H1 (cell line): ENCODE data around the gene MGAT4B. TPM values are rescaled to one million over a fixed set of nuclear protein-coding genes. Genes with fewer than 3 reads are reported as not detected.
"Not testable (repeated sequence)": the region's sequence is repeated elsewhere in the genome, so short reads cannot be mapped to it uniquely, and the experiment has no call there.

Experiments
- CTCF ChIA-PET: fragments of 300-600 bp; sonication (Branson Sonifier 250); formaldehyde crosslinking; loops from one replicate; lab custom pipeline; 2021; ENCODE audit not compliant: partially characterized antibody; lab: Charles Lee
- POLR2A ChIA-PET: fragments of 300-600 bp; sonication (Branson Sonifier 250); formaldehyde crosslinking; loops from one replicate; lab custom pipeline; 2021; ENCODE audit warnings: inconsistent platforms; ENCODE audit not compliant: partially characterized antibody; lab: Charles Lee
- DNase-seq, 2 experiments: peaks; one replicate each; pipeline versions ENCODE4 v3.0.0 to v3.0.0-alpha.2; 2010 to 2022; ENCODE audit warnings: low spot score in 2 of 2, low read depth in 1 of 2, mixed read lengths in 1 of 2
- FAIRE-seq: peaks from 2 replicates; lab custom pipeline; 2011; peaks lifted over from hg19 to GRCh38; lab: Jason Lieb, UNC
- H2AFZ ChIP-seq: 2 replicates; pipeline ENCODE4 v1.8.1; 2012; ENCODE audit warnings: low read length, inconsistent platforms
- H2AK5ac ChIP-seq: 2 replicates; pipeline ENCODE4 v1.6.1; 2013; ENCODE audit warnings: low read depth, low read length
- H2BK120ac ChIP-seq: replicated peaks from 2 replicates; pipeline ENCODE3; 2013; ENCODE audit warnings: low read depth, low read length, inconsistent platforms
- H2BK12ac ChIP-seq: 2 replicates; pipeline ENCODE4 v1.6.1; 2013; ENCODE audit warnings: low read depth, low read length
- H2BK15ac ChIP-seq: 2 replicates; pipeline ENCODE4 v1.6.1; 2013; ENCODE audit warnings: low read length
- H2BK20ac ChIP-seq: 2 replicates; pipeline ENCODE4 v1.6.1; 2013; ENCODE audit warnings: low read length
- H2BK5ac ChIP-seq: 2 replicates; pipeline ENCODE4 v1.6.1; 2013; ENCODE audit warnings: low read depth, low read length
- H3K14ac ChIP-seq: 2 replicates; pipeline ENCODE4 v1.6.1; 2013; ENCODE audit warnings: inconsistent platforms; ENCODE audit not compliant: insufficient read length
- H3K18ac ChIP-seq: 2 replicates; pipeline ENCODE4 v1.6.1; 2013; ENCODE audit warnings: low read length; ENCODE audit errors: extremely low read depth
- H3K23ac ChIP-seq: 2 replicates; pipeline ENCODE4 v1.6.1; 2013; ENCODE audit warnings: inconsistent platforms; ENCODE audit not compliant: insufficient read length
- H3K23me2 ChIP-seq: 2 replicates; pipeline ENCODE4 v1.6.1; 2013; ENCODE audit warnings: low read depth, low read length
- H3K27ac ChIP-seq: 2 replicates; pipeline ENCODE4 v1.6.1; 2011; ENCODE audit warnings: low read depth, low read length, inconsistent platforms
- H3K27me3 ChIP-seq, 4 experiments: replicated peaks in 1 of 4; 1 replicate in 1 of 4; 2 replicates in 3 of 4; pipeline versions ENCODE4 v1.6.1 to v1.8.1; 2011 to 2013; ENCODE audit warnings: low read length in 3 of 4, mild to moderate bottlenecking in 3 of 4, inconsistent platforms in 2 of 4, mixed read lengths in 2 of 4, moderate library complexity in 1 of 4; ENCODE audit not compliant: control insufficient read depth in 3 of 4, insufficient read depth in 3 of 4; ENCODE audit errors: extremely low read depth in 1 of 4
- H3K36me3 ChIP-seq, 4 experiments: 2 replicates each; pipeline versions ENCODE4 v1.6.1 to v1.8.1; 2011 to 2013; ENCODE audit warnings: mild to moderate bottlenecking in 4 of 4, low read length in 3 of 4, moderate library complexity in 2 of 4, control low read depth in 1 of 4, inconsistent platforms in 1 of 4; ENCODE audit not compliant: insufficient read depth in 4 of 4, control insufficient read depth in 2 of 4
- H3K4ac ChIP-seq: replicated peaks from 2 replicates; pipeline ENCODE3; 2013; ENCODE audit warnings: low read length, low read depth, mixed read lengths, inconsistent platforms; ENCODE audit not compliant: insufficient read length
- H3K4me1 ChIP-seq, 4 experiments: replicated peaks in 1 of 4; 1 replicate in 1 of 4; 2 replicates in 3 of 4; pipeline versions ENCODE4 v1.6.1 to v1.8.1; 2011 to 2013; ENCODE audit warnings: low read length in 3 of 4, inconsistent platforms in 2 of 4, mixed read lengths in 1 of 4; ENCODE audit not compliant: insufficient read depth in 4 of 4, control insufficient read depth in 3 of 4
- H3K4me2 ChIP-seq, 2 experiments: 2 replicates each; pipeline versions ENCODE4 v1.6.1 to v1.8.1; 2011 to 2013; ENCODE audit warnings: low read depth in 2 of 2, low read length in 2 of 2, control low read depth in 1 of 2, inconsistent platforms in 1 of 2, mild to moderate bottlenecking in 1 of 2; ENCODE audit not compliant: insufficient read depth in 1 of 2
- H3K4me3 ChIP-seq, 4 experiments: fragments of 200-600, 300-600 bp in 1 of 4; sonication (generic), shearing (Covaris generic), sonication (Bioruptor Twin) in 1 of 4; 2 replicates each; pipeline versions ENCODE4 v1.5.1 to v1.8.1; 2011 to 2016; ENCODE audit warnings: low read length in 4 of 4, low read depth in 3 of 4, control low read depth in 2 of 4, inconsistent platforms in 2 of 4, mild to moderate bottlenecking in 2 of 4, mixed read lengths in 1 of 4, moderate library complexity in 1 of 4; ENCODE audit not compliant: insufficient read depth in 2 of 4; ENCODE audit errors: extremely low read depth in 1 of 4
- H3K56ac ChIP-seq: replicated peaks from 2 replicates; pipeline ENCODE3; 2013; ENCODE audit warnings: low read depth, mild to moderate bottlenecking, mixed read lengths, low read length, inconsistent platforms; ENCODE audit not compliant: insufficient read length
- H3K79me1 ChIP-seq: 2 replicates; pipeline ENCODE4 v1.6.1; 2013; ENCODE audit warnings: low read depth, low read length, control low read depth
- H3K79me2 ChIP-seq, 2 experiments: 2 replicates each; pipeline versions ENCODE4 v1.6.1 to v1.8.1; 2012 to 2013; ENCODE audit warnings: low read length in 2 of 2, mild to moderate bottlenecking in 2 of 2, inconsistent platforms in 1 of 2; ENCODE audit not compliant: insufficient read depth in 2 of 2, control insufficient read depth in 1 of 2
- H3K9ac ChIP-seq, 4 experiments: replicated peaks in 1 of 4; 1 replicate in 1 of 4; 2 replicates in 3 of 4; pipeline versions ENCODE4 v1.6.1 to v1.8.1; 2011 to 2013; ENCODE audit warnings: low read depth in 3 of 4, low read length in 3 of 4, control low read depth in 2 of 4, mild to moderate bottlenecking in 2 of 4, moderate library complexity in 2 of 4, inconsistent platforms in 1 of 4; ENCODE audit errors: extremely low read depth in 1 of 4
- H3K9me3 ChIP-seq, 2 experiments: 2 replicates each; pipeline versions ENCODE4 v1.6.1 to v1.8.1; 2012 to 2013; ENCODE audit warnings: mild to moderate bottlenecking in 2 of 2, moderate library complexity in 2 of 2, control low read depth in 1 of 2, inconsistent platforms in 1 of 2, low read depth in 1 of 2, low read length in 1 of 2, mixed read lengths in 1 of 2; ENCODE audit not compliant: insufficient read depth in 2 of 2
- H4K20me1 ChIP-seq, 2 experiments: replicated peaks in 1 of 2; 2 replicates each; pipeline versions ENCODE3 to v1.8.1; 2011 to 2013; ENCODE audit warnings: inconsistent platforms in 2 of 2, low read length in 2 of 2, mild to moderate bottlenecking in 1 of 2; ENCODE audit not compliant: insufficient read depth in 2 of 2, control insufficient read depth in 1 of 2
- H4K5ac ChIP-seq: 2 replicates; pipeline ENCODE4 v1.6.1; 2013; ENCODE audit warnings: low read length, low read depth, mixed read lengths, inconsistent platforms; ENCODE audit not compliant: insufficient read length
- H4K8ac ChIP-seq: 2 replicates; pipeline ENCODE4 v1.8.0; 2013; ENCODE audit warnings: mild to moderate bottlenecking, moderate library complexity, low read length, inconsistent platforms; ENCODE audit not compliant: insufficient read depth; ENCODE audit errors: extremely low read depth
- H4K91ac ChIP-seq: replicated peaks from 2 replicates; pipeline ENCODE3; 2013; ENCODE audit warnings: low read length, mixed read lengths, inconsistent platforms; ENCODE audit not compliant: insufficient read length
- WGBS, 2 experiments: shearing (Covaris generic) in 1 of 2; methylation state at CpG; one replicate each; pipeline versions ENCODE4 v1.1.6 to v1.1.7; 2013 to 2015; ENCODE audit warnings: low lambda C conversion rate in 2 of 2, mixed read lengths in 2 of 2, inconsistent platforms in 1 of 2, low coverage in 1 of 2, missing lambda C conversion rate in 1 of 2; ENCODE audit not compliant: insufficient replicate concordance in 2 of 2, insufficient coverage in 1 of 2, insufficient read length in 1 of 2; ENCODE audit errors: extremely low coverage in 1 of 2, missing lambda C conversion rate in 1 of 2; 5-methylcytosine and 5-hydroxymethylcytosine counted together
- polyA plus RNA-seq, 7 experiments: library from polyadenylated mRNA; depleted of rRNA in 3 of 7; stranded (reverse) in 5 of 7; unstranded in 2 of 7; fragments of >200 nt in 5 of 7; fragments of 200-250 nt in 2 of 7; gene quantifications; 1 replicate in 5 of 7; 2 replicates in 1 of 7; 4 replicates in 1 of 7; pipeline versions ENCODE4 v1.2.1 to v1.2.3, GENCODE V29; 2011 to 2013; ENCODE audit warnings: missing spikeins in 2 of 7, mixed read lengths in 2 of 7
- total RNA-seq: library from RNA; stranded (reverse); fragmentation: NEBNext Ultra II Directional; extraction: Animal tissue kit (Norgen Biotek cat#: 25700); gene quantifications from 2 replicates; pipeline ENCODE4 v1.2.1, GENCODE V29; 2021

MGAT4B gene
- total and polyA plus RNA-seq, 2 of the 8 experiments (the other 6 are each of a cell fraction or from before 2014, with no cell fraction given), result 116 to 128 TPM

GRCh38 chr5:179789278-179789677, 17.4 kb downstream of the MGAT4B start:
- H3K4me2 ChIP-seq, H4K91ac ChIP-seq, H3K4me3 ChIP-seq, H3K9me3 ChIP-seq, H3K56ac ChIP-seq, H3K14ac ChIP-seq, H3K23ac ChIP-seq, H4K5ac ChIP-seq, H2BK15ac ChIP-seq, H3K36me3 ChIP-seq, H3K4me1 ChIP-seq, H3K9ac ChIP-seq, H2BK12ac ChIP-seq, FAIRE-seq, DNase-seq, H2BK5ac ChIP-seq, H3K27ac ChIP-seq, H3K23me2 ChIP-seq, H2AK5ac ChIP-seq, H2BK20ac ChIP-seq, H4K20me1 ChIP-seq, H2BK120ac ChIP-seq, H4K8ac ChIP-seq, H2AFZ ChIP-seq, H3K18ac ChIP-seq, H3K79me1 ChIP-seq, H3K79me2 ChIP-seq, H3K27me3 ChIP-seq, H3K4ac ChIP-seq: not testable (repeated sequence)
- ChIA-PET CTCF (interaction anchor here (0.9 to 1.4 kb wide), 3 partner anchors 12 to 21 kb away, joined by 3 to 5 read pairs (median 4); no protein-coding TSS in a partner anchor), POLR2A (interaction anchor here (0.9 to 2.3 kb wide), 5 partner anchors 10 to 56 kb away, joined by 3 to 5 read pairs (median 3); partner anchors contain the start of gene SQSTM1)
- 94% methylated on average over 9 of the region's 9 CpGs; no CpG with 5 or more reads in 1 of the 2 experiments for WGBS, 2 experiments
